Measurements from ENCODE around the gene OR12D3.

The OR12D3 gene

GRCh38 chr6:29375191-29375590 lies at the start of gene OR12D3:
Gene OR12D3 (minus strand): TSS chr6:29375291. CDS start chr6:29375287, 4 bp downstream.
- H3K4me3 ChIP-seq (ENCODE audit: low read depth in 1 of 2, low read length in 1 of 2) = no peak within 1 kb of the TSS
- H3K4me1 ChIP-seq (ENCODE audit: control insufficient read depth in 1 of 2, insufficient read depth in 1 of 2, low read depth in 1 of 2, low read length in 1 of 2) = no peaks in the 10 kb centered on the region
- H3K9me3 ChIP-seq = no peaks in the 10 kb centered on the region
- H3K27me3 ChIP-seq = no peaks in the 10 kb centered on the region
- H3K27ac ChIP-seq = no peak within 1 kb of the TSS
- no peak for TF ChIP-seq CTCF (IDR thresholded peaks at IDR 0.05)
- no peaks in the 10 kb centered on the region for H3K36me3 ChIP-seq

GRCh38 chr6:29424575-29424974 lies 49.5 kb upstream of the OR12D3 start:
- H3K9me3 ChIP-seq = no peaks in the 10 kb centered on the region
- no peak overlapping the region for H3K27ac ChIP-seq
- TF ChIP-seq CTCF (IDR thresholded peaks at IDR 0.05) = no peak
- no peaks in the 10 kb centered on the region for H3K4me1 ChIP-seq (ENCODE audit: control insufficient read depth in 1 of 2, insufficient read depth in 1 of 2, low read depth in 1 of 2, low read length in 1 of 2)
- H3K4me3 ChIP-seq (ENCODE audit: low read depth in 1 of 2, low read length in 1 of 2) = no peak overlapping the region
- no peaks in the 10 kb centered on the region for H3K27me3 ChIP-seq
- H3K36me3 ChIP-seq = no peaks in the 10 kb centered on the region

GRCh38 chr6:29424168-29424567 lies 49.1 kb upstream of the OR12D3 start:
- Histone ChIP-seq H3K36me3 (no peaks in the 10 kb centered on the region), H3K27ac (no peak overlapping the region), H3K27me3 (no peaks in the 10 kb centered on the region), H3K4me3 (ENCODE audit: low read depth in 1 of 2, low read length in 1 of 2) (no peak overlapping the region), H3K9me3 (no peaks in the 10 kb centered on the region), H3K4me1 (ENCODE audit: control insufficient read depth in 1 of 2, insufficient read depth in 1 of 2, low read depth in 1 of 2, low read length in 1 of 2) (no peaks in the 10 kb centered on the region)
- TF ChIP-seq CTCF (IDR thresholded peaks at IDR 0.05) = no peak

GRCh38 chr6:29419516-29419915 lies 44.4 kb upstream of the OR12D3 start:
- Histone ChIP-seq H3K4me3 (ENCODE audit: low read depth in 1 of 2, low read length in 1 of 2) (no peak overlapping the region), H3K27ac (no peak overlapping the region)
- TF ChIP-seq CTCF (IDR thresholded peaks at IDR 0.05) = no peak

GRCh38 chr6:29414588-29414987 lies 39.5 kb upstream of the OR12D3 start, which contains the start of gene OR12D1:
Gene OR12D1 (plus strand): TSS chr6:29414928.
- TF ChIP-seq CTCF (IDR thresholded peaks at IDR 0.05) = no peak
- H3K36me3 ChIP-seq = no peaks in the 10 kb centered on the region
- no peaks in the 10 kb centered on the region for H3K4me1 ChIP-seq (ENCODE audit: control insufficient read depth in 1 of 2, insufficient read depth in 1 of 2, low read depth in 1 of 2, low read length in 1 of 2)
- no peak within 1 kb of the TSS for H3K4me3 ChIP-seq (ENCODE audit: low read depth in 1 of 2, low read length in 1 of 2)
- no peak within 1 kb of the TSS for H3K27ac ChIP-seq
- H3K27me3 ChIP-seq = peaks cover 3% of the 10 kb centered on the region
- no peaks in the 10 kb centered on the region for H3K9me3 ChIP-seq

More at GRCh38 chr6:29419516-29419915, 44.4 kb upstream of the OR12D3 start:
- no peaks in the 10 kb centered on the region for H3K9me3 ChIP-seq
- no peaks in the 10 kb centered on the region for H3K36me3 ChIP-seq
- no peaks in the 10 kb centered on the region for H3K4me1 ChIP-seq (ENCODE audit: control insufficient read depth in 1 of 2, insufficient read depth in 1 of 2, low read depth in 1 of 2, low read length in 1 of 2)
- H3K27me3 ChIP-seq = peaks cover 3% of the 10 kb centered on the region

GRCh38 chr6:29403801-29404200 lies 28.7 kb upstream of the OR12D3 start:
- H3K27ac ChIP-seq = no peak overlapping the region
- no peak for TF ChIP-seq CTCF (IDR thresholded peaks at IDR 0.05)
- no peaks in the 10 kb centered on the region for H3K9me3 ChIP-seq
- H3K4me1 ChIP-seq (ENCODE audit: control insufficient read depth in 1 of 2, insufficient read depth in 1 of 2, low read depth in 1 of 2, low read length in 1 of 2) = no peaks in the 10 kb centered on the region
- no peaks in the 10 kb centered on the region for H3K27me3 ChIP-seq
- no peaks in the 10 kb centered on the region for H3K36me3 ChIP-seq
- H3K4me3 ChIP-seq (ENCODE audit: low read depth in 1 of 2, low read length in 1 of 2) = no peak overlapping the region
